A549 (cell line): ENCODE data around the gene GBP7. TPM values are rescaled to one million over a fixed set of nuclear protein-coding genes. Genes with fewer than 3 reads are reported as not detected.

Source experiments
- ATAC-seq, 2 experiments: fragments of 200-7000 bp in 1 of 2; fragments of >200 bp in 1 of 2; cut with Nextera tagmentation in 1 of 2; cut with Tn5 transposase in 1 of 2; 3 replicates each; pipeline versions ENCODE4 v1.8.0 to v1.9.1; 2018 to 2020; ENCODE audit warnings: mild to moderate bottlenecking in 1 of 2, moderate library complexity in 1 of 2
- CTCF ChIA-PET: fragments of 300-600 bp; sonication (Branson Sonifier 250); formaldehyde crosslinking; extraction: SDS; loops from one replicate; lab custom pipeline; 2021; ENCODE audit warnings: antibody characterized with exemption, inconsistent platforms; lab: Yijun Ruan, JAX
- POLR2A ChIA-PET: fragments of 350-600 bp; formaldehyde crosslinking; extraction: SDS; loops from one replicate; lab custom pipeline; 2021; ENCODE audit warnings: antibody characterized with exemption, inconsistent platforms; lab: Yijun Ruan, JAX
- DNase-seq, 2 experiments: peaks; one replicate each; pipeline versions ENCODE4 v3.0.0 to v3.0.0-alpha.2; 2011 to 2016; ENCODE audit warnings: low read depth in 1 of 2, low spot score in 1 of 2
- FAIRE-seq: peaks from 2 replicates; lab custom pipeline; 2011; peaks lifted over from hg19 to GRCh38; lab: Jason Lieb, UNC
- H3K27ac ChIP-seq, 2 experiments: fragments of >200 bp; sonication (Bioruptor Twin); formaldehyde crosslinking; 3 replicates each; pipeline ENCODE4 v1.5.1; 2016 to 2017
- H3K4me1 ChIP-seq: fragments of >200 bp; sonication (Bioruptor Twin); formaldehyde crosslinking; 3 replicates; pipeline ENCODE4 v1.6.1; 2016
- H3K4me2 ChIP-seq: fragments of >200 bp; sonication (Bioruptor Twin); formaldehyde crosslinking; 3 replicates; pipeline ENCODE4 v1.6.1; 2016
- H3K4me3 ChIP-seq: fragments of >200 bp; sonication (Bioruptor Twin); formaldehyde crosslinking; 3 replicates; pipeline ENCODE4 v1.5.1; 2016
- H3K9me3 ChIP-seq: fragments of >200 bp; sonication (Bioruptor Twin); formaldehyde crosslinking; 3 replicates; pipeline ENCODE4 v1.6.1; 2016
- BCL3 ChIP-seq: fragments of >200 bp; sonication (Bioruptor Twin); formaldehyde crosslinking; IDR thresholded peaks from 3 replicates; pipeline ENCODE4 v1.6.1; 2016
- CEBPB ChIP-seq, 2 experiments: fragments of >200 bp in 1 of 2; sonication (Bioruptor Twin) in 1 of 2; formaldehyde crosslinking in 1 of 2; IDR thresholded peaks; 2 replicates each; pipeline ENCODE4 v1.6.1; 2012 to 2016
- CHD2 ChIP-seq: fragments of 150-350 bp; IDR thresholded peaks from 2 replicates; pipeline ENCODE4 v1.6.1; 2014; ENCODE audit warnings: low read length; ENCODE audit not compliant: partially characterized antibody
- CTCF ChIP-seq: fragments of >200 bp; sonication (Bioruptor Twin); formaldehyde crosslinking; IDR thresholded peaks from 3 replicates; pipeline ENCODE4 v1.5.1; 2016
- EHMT2 ChIP-seq: fragments of 200-600 bp; sonication (generic); IDR thresholded peaks from 2 replicates; pipeline ENCODE4 v1.6.1; 2016; ENCODE audit warnings: antibody characterized with exemption, low read depth, mild to moderate bottlenecking, moderate library complexity
- ESRRA ChIP-seq: fragments of 150-350 bp; IDR thresholded peaks from 2 replicates; pipeline ENCODE4 v1.6.1; 2014; ENCODE audit warnings: mild to moderate bottlenecking, low read length, borderline replicate concordance
- FOSB ChIP-seq: fragments of 250-450 bp; sonication (Bioruptor Pico); IDR thresholded peaks from 2 replicates; pipeline ENCODE4 v1.5.0; 2020; ENCODE audit warnings: mild to moderate bottlenecking, moderate library complexity
- FOSL2 ChIP-seq, 2 experiments: fragments of 450-650 bp in 1 of 2; fragments of >200 bp in 1 of 2; sonication (Bioruptor Twin) in 1 of 2; formaldehyde crosslinking; IDR thresholded peaks; 2 replicates each; pipeline versions ENCODE4 v1.5.0 to v1.6.1; 2016 to 2020; ENCODE audit warnings: mild to moderate bottlenecking in 1 of 2, moderate library complexity in 1 of 2
- HDAC2 ChIP-seq: fragments of 200-600 bp; sonication (generic); IDR thresholded peaks from 2 replicates; pipeline ENCODE4 v1.6.1; 2016
- HOXB13 ChIP-seq: fragments of 250-450 bp; sonication (Bioruptor Pico); IDR thresholded peaks from 2 replicates; pipeline ENCODE4 v1.5.0; 2020; ENCODE audit warnings: low read depth, mild to moderate bottlenecking, moderate library complexity
- KDM5A ChIP-seq: fragments of 200-600 bp; sonication (generic); IDR thresholded peaks from 2 replicates; pipeline ENCODE4 v1.6.1; 2016; ENCODE audit warnings: antibody characterized with exemption, mild to moderate bottlenecking
- MAFK ChIP-seq: fragments of 450-650 bp; IDR thresholded peaks from 2 replicates; pipeline ENCODE4 v1.6.1; 2014; ENCODE audit not compliant: partially characterized antibody
- MAZ ChIP-seq: fragments of 150-350 bp; IDR thresholded peaks from 2 replicates; pipeline ENCODE4 v1.6.1; 2014; ENCODE audit warnings: antibody characterized with exemption, low read depth, low read length, borderline replicate concordance
- MYC ChIP-seq: IDR thresholded peaks from 2 replicates; pipeline ENCODE4 v1.6.1; 2012; ENCODE audit warnings: mild to moderate bottlenecking, inconsistent platforms, low read length, improper control_type of control experiment, borderline replicate concordance
- NR3C1 ChIP-seq: fragments of >200 bp; sonication (Bioruptor Twin); formaldehyde crosslinking; IDR thresholded peaks from 3 replicates; pipeline ENCODE4 v1.6.1; 2017
- PHF8 ChIP-seq: fragments of 200-600 bp; sonication (generic); IDR thresholded peaks from 2 replicates; pipeline ENCODE4 v1.6.1; 2016; ENCODE audit warnings: low read depth, mild to moderate bottlenecking, antibody characterized with exemption, moderate library complexity, borderline replicate concordance
- POLR2AphosphoS2 ChIP-seq: conservative IDR thresholded peaks from 2 replicates; pipeline ENCODE4 v1.6.1; 2012; ENCODE audit warnings: low read length, improper control_type of control experiment, inconsistent platforms
- RNF2 ChIP-seq: fragments of 200-600 bp; sonication (generic); IDR thresholded peaks from 2 replicates; pipeline ENCODE4 v1.6.1; 2016; ENCODE audit warnings: low read depth, mild to moderate bottlenecking, antibody characterized with exemption, moderate library complexity, borderline replicate concordance
- TP53 ChIP-seq: fragments of 250-450 bp; sonication (Bioruptor Pico); IDR thresholded peaks from 2 replicates; pipeline ENCODE4 v1.5.0; 2021; ENCODE audit warnings: mild to moderate bottlenecking, moderate library complexity
- ZSCAN20 ChIP-seq: fragments of 250-450 bp; sonication (Bioruptor Pico); IDR thresholded peaks from 2 replicates; pipeline ENCODE4 v1.8.0; 2022; ENCODE audit warnings: mild to moderate bottlenecking, moderate library complexity
- WGBS: methylation state at CpG from one replicate; pipeline ENCODE4 v1.1.6; 2017; ENCODE audit errors: missing lambda C conversion rate; 5-methylcytosine and 5-hydroxymethylcytosine counted together
- polyA plus RNA-seq, 4 experiments: library from polyadenylated mRNA; depleted of rRNA in 3 of 4; stranded (reverse); fragments of >200 nt; fragmentation: RNase III in 1 of 4; extraction: RNeasy Plus Mini Kit Qiagen cat#74134 plus additional on column Dnase treatment in 1 of 4; gene quantifications; 2 replicates in 3 of 4; 3 replicates in 1 of 4; pipeline ENCODE4 v1.2.3, GENCODE V29; 2011 to 2017

The GBP7 gene
- polyA plus RNA-seq, 2 of the 4 experiments (the other 2 are of a cell fraction), result not detected

GRCh38 chr1:89114662-89115061 lies 61.1 kb downstream of the GBP7 start:
- POLR2A ChIA-PET, result no interaction called here
- H3K9me3 ChIP-seq, result no peaks in the 10 kb centered on the region
- CTCF ChIA-PET, result no interaction called here
- no peak overlapping the region for H3K4me2 ChIP-seq
- H3K4me1 ChIP-seq, result no peaks in the 10 kb centered on the region
- 0% methylated on average over 2 of the region's 2 CpGs for WGBS
- FAIRE-seq (no peak), DNase-seq (no peak), ATAC-seq (no peak)
- no peak overlapping the region for H3K27ac ChIP-seq
- H3K4me3 ChIP-seq, result no peak overlapping the region
- TF ChIP-seq CTCF (no peak), MYC (no peak), CEBPB (IDR thresholded peaks at IDR 0.05) (no peak), PHF8 (no peak), BCL3 (no peak), TP53 (CRISPR knock-in tag) (no peak), ZSCAN20 (CRISPR knock-in tag) (no peak), MAZ (no peak)

- FAIRE-seq, result no peak
- ATAC-seq, result no peak
- no peak overlapping the region for H3K4me3 ChIP-seq
- no peak overlapping the region for H3K27ac ChIP-seq
- DNase-seq, result no peak
- no peak overlapping the region for H3K4me2 ChIP-seq
- H3K4me1 ChIP-seq, result no peaks in the 10 kb centered on the region
- peak; percentile 52 for TF ChIP-seq MAFK
- no peak for TF ChIP-seq KDM5A
- WGBS, result 50% methylated on average over 5 of the region's 5 CpGs
- ChIA-PET CTCF (no interaction called here), POLR2A (no interaction called here)
- H3K9me3 ChIP-seq, result no peaks in the 10 kb centered on the region
Measured at GRCh38 chr1:89112871-89113613, 62.8 kb downstream of the GBP7 start.

GRCh38 chr1:89104687-89105086 lies 71.1 kb downstream of the GBP7 start:
- no peak for DNase-seq
- WGBS, result 76% methylated on average over 17 of the region's 17 CpGs
- Histone ChIP-seq H3K4me1 (no peaks in the 10 kb centered on the region), H3K4me2 (no peak overlapping the region), H3K4me3 (no peak overlapping the region), H3K9me3 (no peaks in the 10 kb centered on the region), H3K27ac (no peak overlapping the region)
- ChIA-PET CTCF (no interaction called here), POLR2A (no interaction called here)
- FAIRE-seq, result no peak
- ATAC-seq, result no peak
- TF ChIP-seq FOSB (no peak), MAFK (no peak), CTCF (no peak), HDAC2 (no peak), RNF2 (no peak), ESRRA (no peak), MYC (no peak), EHMT2 (no peak), HOXB13 (no peak), ZSCAN20 (CRISPR knock-in tag) (no peak), NR3C1 (no peak), FOSL2 (IDR thresholded peaks at IDR 0.05) (no peak), FOSL2 (CRISPR knock-in tag; IDR thresholded peaks at IDR 0.05) (no peak), CHD2 (no peak), KDM5A (no peak), POLR2AphosphoS2 (no peak)
- TF ChIP-seq, all 56 proteins: peak for 0
